HepG2 (cell line): Measurements from ENCODE around the gene MAPK8. TPM values are rescaled to one million over a fixed set of nuclear protein-coding genes. Genes with fewer than 3 reads are reported as not detected.

ENCODE experiments used
- ATAC-seq: fragments of 200-7000 bp; cut with Tn5 transposase; 3 replicates; pipeline ENCODE4 v1.9.1; 2020; ENCODE audit warnings: mild to moderate bottlenecking, moderate library complexity
- BruUV-seq: library from RNA; stranded (reverse); fragments of 400-500 nt; replicated peaks from 2 replicates; lab custom pipeline; 2021; lab: Mats Ljungman, UMichigan
- CTCF ChIA-PET: fragments of 300-600 bp; formaldehyde crosslinking; extraction: SDS; loops from one replicate; lab custom pipeline; 2021; ENCODE audit warnings: low total read pairs, inconsistent platforms, low intra/inter-chr PET ratio; lab: Yijun Ruan, JAX
- POLR2A ChIA-PET: fragments of 350-600 bp; sonication (Branson Sonifier 250); formaldehyde crosslinking; loops from one replicate; lab custom pipeline; 2020; ENCODE audit warnings: antibody characterized with exemption, inconsistent platforms; lab: Yijun Ruan, JAX
- DNase-seq: peaks from one replicate; pipeline ENCODE4 v3.0.0-alpha.2; 2015; ENCODE audit warnings: low spot score
- FAIRE-seq: peaks from 3 replicates; lab custom pipeline; 2011; peaks lifted over from hg19 to GRCh38; lab: Jason Lieb, UNC
- H2AFZ ChIP-seq: one replicate; pipeline ENCODE4 v1.6.1; 2011; ENCODE audit warnings: low read length, inconsistent platforms
- H3K27ac ChIP-seq: fragments of 300-600 bp; 3 replicates; pipeline ENCODE4 v1.8.0; 2011; ENCODE audit warnings: mixed run types, mild to moderate bottlenecking, mixed read lengths, low read length, inconsistent platforms; ENCODE audit not compliant: insufficient read depth; ENCODE audit errors: extremely low read length
- H3K27me3 ChIP-seq, 2 experiments: fragments of 200-600 bp in 1 of 2; 2 replicates in 1 of 2; 3 replicates in 1 of 2; pipeline versions ENCODE4 v1.6.0 to v1.8.0; 2011; ENCODE audit warnings: low read length in 2 of 2, mild to moderate bottlenecking in 2 of 2, moderate library complexity in 2 of 2, inconsistent platforms in 1 of 2; ENCODE audit not compliant: insufficient read depth in 2 of 2, control insufficient read depth in 1 of 2
- H3K36me3 ChIP-seq, 2 experiments: fragments of 200-600 bp in 1 of 2; replicated peaks in 1 of 2; 2 replicates in 1 of 2; 3 replicates in 1 of 2; pipeline versions ENCODE4 v1.5.1 to v1.8.0; 2011; ENCODE audit warnings: low read length in 2 of 2, inconsistent platforms in 1 of 2; ENCODE audit not compliant: insufficient read depth in 2 of 2, control insufficient read depth in 1 of 2
- H3K4me1 ChIP-seq: 2 replicates; pipeline ENCODE4 v1.5.1; 2012; ENCODE audit warnings: low read length, inconsistent platforms; ENCODE audit not compliant: insufficient read depth
- H3K4me2 ChIP-seq: 2 replicates; pipeline ENCODE4 v1.6.0; 2011; ENCODE audit warnings: low read depth, low read length, inconsistent platforms
- H3K4me3 ChIP-seq, 3 experiments: fragments of 200-600 bp in 1 of 3; sonication (generic), shearing (Covaris generic) in 1 of 3; replicated peaks in 1 of 3; 2 replicates each; pipeline ENCODE4 v1.5.1; 2011 to 2016; ENCODE audit warnings: low read length in 3 of 3, inconsistent platforms in 2 of 3, low read depth in 2 of 3, mild to moderate bottlenecking in 2 of 3, control low read depth in 1 of 3, mixed read lengths in 1 of 3; ENCODE audit not compliant: insufficient read depth in 1 of 3
- H3K79me2 ChIP-seq: one replicate; pipeline ENCODE4 v1.6.1; 2011; ENCODE audit warnings: low read length, inconsistent platforms; ENCODE audit not compliant: insufficient read depth
- H3K9ac ChIP-seq: 2 replicates; pipeline ENCODE4 v1.6.0; 2011; ENCODE audit warnings: mild to moderate bottlenecking, low read depth, low read length, inconsistent platforms; ENCODE audit not compliant: insufficient read depth
- H3K9me3 ChIP-seq: 2 replicates; pipeline ENCODE4 v1.5.1; 2012; ENCODE audit warnings: mild to moderate bottlenecking, low read length
- H4K20me1 ChIP-seq: 2 replicates; pipeline ENCODE4 v1.6.0; 2011; ENCODE audit warnings: inconsistent platforms, mild to moderate bottlenecking, low read length, moderate library complexity; ENCODE audit not compliant: insufficient read depth
- CTCF ChIP-seq: sonication (generic); formaldehyde crosslinking; IDR thresholded peaks from 2 replicates; pipeline ENCODE4 v1.5.0; 2020; ENCODE audit warnings: mild to moderate bottlenecking, missing genetic modification reagents, moderate library complexity
- PAXIP1 ChIP-seq: sonication (generic); formaldehyde crosslinking; conservative IDR thresholded peaks from 2 replicates; pipeline ENCODE4 v1.4.0; 2020; ENCODE audit warnings: mild to moderate bottlenecking, missing genetic modification reagents, moderate library complexity
- STAG1 ChIP-seq: sonication (generic); formaldehyde crosslinking; IDR thresholded peaks from 2 replicates; pipeline ENCODE4 v1.4.0; 2020; ENCODE audit warnings: missing genetic modification reagents
- TMF1 ChIP-seq: sonication (generic); formaldehyde crosslinking; IDR thresholded peaks from 2 replicates; pipeline ENCODE4 v1.8.1; 2022; ENCODE audit warnings: low read depth, missing genetic modification reagents
- ZNF609 ChIP-seq: sonication (generic); formaldehyde crosslinking; IDR thresholded peaks from 2 replicates; pipeline ENCODE4 v1.4.0; 2020; ENCODE audit warnings: mild to moderate bottlenecking, missing genetic modification reagents, borderline replicate concordance
- ZSCAN9 ChIP-seq: IDR thresholded peaks from 2 replicates; pipeline ENCODE4 v1.6.1; 2016; ENCODE audit warnings: borderline replicate concordance
- WGBS: methylation state at CpG from one replicate; pipeline ENCODE4 v1.1.6; 2017; ENCODE audit warnings: low lambda C conversion rate; 5-methylcytosine and 5-hydroxymethylcytosine counted together
- in situ Hi-C: cut with HindIII; loops from 2 replicates; pipeline ENCODE4 v1.10.0; 2017; ENCODE audit warnings: low pct_unique_long_range_greater_than_20kb; ENCODE audit not compliant: extremely low pct_ligation_motif_present
- intact Hi-C: fragments of 100-400 bp; cut with micrococcal nuclease; formaldehyde crosslinking; loops from one replicate; pipeline ENCODE4 v1.10.0; 2022; ENCODE audit not compliant: unreplicated experiment
- polyA plus RNA-seq, 8 experiments: library from polyadenylated mRNA; depleted of rRNA in 3 of 8; stranded (reverse) in 7 of 8; unstranded in 1 of 8; fragments of >200 nt; fragmentation: Illumina TruSeq in 4 of 8; extraction: Trizol in 4 of 8; gene quantifications; 2 replicates each; pipeline versions ENCODE4 v1.2.1 to v1.2.3, GENCODE V29; 2011 to 2016; ENCODE audit warnings: low read depth in 4 of 8, missing spikeins in 1 of 8, mixed read lengths in 1 of 8; ENCODE audit not compliant: insufficient read depth in 1 of 8
- total RNA-seq, 5 experiments: library from RNA; depleted of rRNA; stranded (reverse); fragments of >200 nt; fragmentation: Illumina TruSeq; extraction: Trizol; gene quantifications; 2 replicates each; pipeline ENCODE4 v1.2.3, GENCODE V29; 2016; ENCODE audit warnings: low read depth in 1 of 5

MAPK8 gene
- total and polyA plus RNA-seq, 2 of the 13 experiments (the other 11 are each of a cell fraction or from before 2014, with no cell fraction given): 41.6 to 47.3 TPM

GRCh38 chr10:48444266-48444665 is 137.8 kb downstream of the MAPK8 start:
- WGBS: 89% methylated on average over 2 of the region's 2 CpGs
- Histone ChIP-seq H3K4me1 (peaks cover 12% of the 10 kb centered on the region), H3K27ac (no peak overlapping the region), H3K79me2 (no peaks in the 10 kb centered on the region), H3K27me3 (peaks cover 0 to 3% of the 10 kb centered on the region in 2 experiments; a peak in 2 of 5 replicates), H3K4me3 (no peak overlapping the region), H2AFZ (no peak overlapping the region), H3K9ac (no peak overlapping the region), H3K4me2 (no peak overlapping the region), H3K9me3 (no peaks in the 10 kb centered on the region), H4K20me1 (no peaks in the 10 kb centered on the region), H3K36me3 (no peaks in the 10 kb centered on the region)
- in situ Hi-C loops: no loop called here
- TF ChIP-seq PAXIP1 (CRISPR knock-in tag): no peak
- TF ChIP-seq CTCF (CRISPR knock-in tag): peak; percentile 35
- peak; percentile 31 for TF ChIP-seq STAG1 (CRISPR knock-in tag)
- no peak for TF ChIP-seq TMF1 (CRISPR knock-in tag)
- no peak for TF ChIP-seq ZSCAN9 (CRISPR knock-in tag)
- TF ChIP-seq ZNF609 (CRISPR knock-in tag): no peak
- DNase-seq (peak; percentile 14), ATAC-seq (0 out of 3 replicates have a peak, but pooled peaks have one; percentile 7), FAIRE-seq (no peak)
- no TSS peak for BruUV-seq
- CTCF ChIA-PET: interaction anchor here (1.0 kb wide), 1 partner anchor 81 kb away, joined by 3 read pairs; no protein-coding TSS in a partner anchor
- POLR2A ChIA-PET: no interaction called here
- intact Hi-C loops: loop anchor here (2.0 kb wide), 1 partner anchor 63 kb away; no protein-coding TSS in a partner anchor
